BE2C (cell line): ENCODE data around the gene FOXE1.

ENCODE experiments used
- DNase-seq: peaks from one replicate; pipeline ENCODE4 v3.0.0-alpha.2; 2020
- H3K27me3 ChIP-seq: fragments of 250-450 bp; sonication (Bioruptor Pico); 2 replicates; pipeline ENCODE4 v1.5.1; 2020; ENCODE audit warnings: mild to moderate bottlenecking
- H3K36me3 ChIP-seq: fragments of 250-450 bp; sonication (Bioruptor Pico); 2 replicates; pipeline ENCODE4 v1.5.1; 2020; ENCODE audit warnings: mild to moderate bottlenecking
- H3K4me1 ChIP-seq: fragments of 250-450 bp; sonication (Bioruptor Pico); 2 replicates; pipeline ENCODE4 v1.5.1; 2020
- H3K4me3 ChIP-seq: 2 replicates; pipeline ENCODE4 v1.5.1; 2011; ENCODE audit warnings: low read depth, low read length
- H3K9me3 ChIP-seq: fragments of 250-450 bp; sonication (Bioruptor Pico); 2 replicates; pipeline ENCODE4 v1.5.1; 2020
- TF ChIP-seq, protein P1 (sequence below): IDR thresholded peaks from 2 replicates; pipeline ENCODE4 v1.5.1; 2012; ENCODE audit warnings: mild to moderate bottlenecking, low read depth, low read length

FOXE1 gene

DNA sequence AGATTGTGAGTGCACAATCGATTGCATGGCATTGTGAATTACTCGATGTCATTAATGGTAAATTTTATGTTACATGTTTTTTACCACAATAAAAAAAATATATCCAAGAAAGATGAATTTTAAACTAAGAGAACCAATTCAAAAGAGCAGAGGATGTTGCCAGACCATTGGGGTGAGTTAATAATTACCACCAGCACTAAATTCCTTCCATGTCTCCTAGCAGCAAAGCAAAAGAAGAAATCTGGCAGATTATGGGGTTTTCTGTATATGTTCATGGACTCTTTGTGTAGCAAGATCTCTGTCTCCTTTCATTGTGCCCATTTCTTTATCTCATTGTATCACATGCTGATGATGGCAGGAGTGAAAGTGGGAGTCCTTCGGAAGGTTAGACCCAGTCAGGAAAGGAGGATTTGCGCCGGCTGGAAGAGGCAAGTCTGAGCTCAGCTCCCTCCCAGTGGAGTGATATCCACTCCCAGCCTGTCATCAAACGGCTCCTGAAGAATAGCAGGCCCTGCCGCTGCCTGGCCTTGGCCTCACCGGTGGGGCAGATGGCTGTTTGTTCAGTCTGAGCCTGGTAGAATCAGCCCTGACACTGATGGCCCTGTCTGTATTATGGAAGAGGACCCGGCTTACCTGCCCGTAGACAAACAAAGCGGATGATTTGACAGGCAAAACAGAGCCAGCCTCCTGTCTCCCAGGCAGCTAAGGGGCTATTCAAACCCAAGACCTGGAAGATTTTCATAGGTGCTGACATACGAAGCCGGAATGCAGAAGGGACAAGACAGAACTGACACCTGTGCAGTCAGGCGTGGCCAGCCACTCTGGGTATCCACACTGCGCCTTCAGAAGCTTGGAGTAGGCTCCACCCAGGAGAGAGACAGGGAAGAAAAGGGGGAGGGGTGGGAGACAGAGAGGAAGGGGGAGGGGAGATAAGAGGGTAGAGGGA lies 21.9 kb upstream of the FOXE1 start:
- Histone ChIP-seq H3K9me3 (no peaks in the 10 kb centered on the region), H3K27me3 (peaks cover 17% of the 10 kb centered on the region), H3K4me1 (no peaks in the 10 kb centered on the region), H3K36me3 (no peaks in the 10 kb centered on the region), H3K4me3 (no peak overlapping the region)
- TF ChIP-seq, protein P1, sequence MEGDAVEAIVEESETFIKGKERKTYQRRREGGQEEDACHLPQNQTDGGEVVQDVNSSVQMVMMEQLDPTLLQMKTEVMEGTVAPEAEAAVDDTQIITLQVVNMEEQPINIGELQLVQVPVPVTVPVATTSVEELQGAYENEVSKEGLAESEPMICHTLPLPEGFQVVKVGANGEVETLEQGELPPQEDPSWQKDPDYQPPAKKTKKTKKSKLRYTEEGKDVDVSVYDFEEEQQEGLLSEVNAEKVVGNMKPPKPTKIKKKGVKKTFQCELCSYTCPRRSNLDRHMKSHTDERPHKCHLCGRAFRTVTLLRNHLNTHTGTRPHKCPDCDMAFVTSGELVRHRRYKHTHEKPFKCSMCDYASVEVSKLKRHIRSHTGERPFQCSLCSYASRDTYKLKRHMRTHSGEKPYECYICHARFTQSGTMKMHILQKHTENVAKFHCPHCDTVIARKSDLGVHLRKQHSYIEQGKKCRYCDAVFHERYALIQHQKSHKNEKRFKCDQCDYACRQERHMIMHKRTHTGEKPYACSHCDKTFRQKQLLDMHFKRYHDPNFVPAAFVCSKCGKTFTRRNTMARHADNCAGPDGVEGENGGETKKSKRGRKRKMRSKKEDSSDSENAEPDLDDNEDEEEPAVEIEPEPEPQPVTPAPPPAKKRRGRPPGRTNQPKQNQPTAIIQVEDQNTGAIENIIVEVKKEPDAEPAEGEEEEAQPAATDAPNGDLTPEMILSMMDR = no peak
- no peak for DNase-seq

DNA sequence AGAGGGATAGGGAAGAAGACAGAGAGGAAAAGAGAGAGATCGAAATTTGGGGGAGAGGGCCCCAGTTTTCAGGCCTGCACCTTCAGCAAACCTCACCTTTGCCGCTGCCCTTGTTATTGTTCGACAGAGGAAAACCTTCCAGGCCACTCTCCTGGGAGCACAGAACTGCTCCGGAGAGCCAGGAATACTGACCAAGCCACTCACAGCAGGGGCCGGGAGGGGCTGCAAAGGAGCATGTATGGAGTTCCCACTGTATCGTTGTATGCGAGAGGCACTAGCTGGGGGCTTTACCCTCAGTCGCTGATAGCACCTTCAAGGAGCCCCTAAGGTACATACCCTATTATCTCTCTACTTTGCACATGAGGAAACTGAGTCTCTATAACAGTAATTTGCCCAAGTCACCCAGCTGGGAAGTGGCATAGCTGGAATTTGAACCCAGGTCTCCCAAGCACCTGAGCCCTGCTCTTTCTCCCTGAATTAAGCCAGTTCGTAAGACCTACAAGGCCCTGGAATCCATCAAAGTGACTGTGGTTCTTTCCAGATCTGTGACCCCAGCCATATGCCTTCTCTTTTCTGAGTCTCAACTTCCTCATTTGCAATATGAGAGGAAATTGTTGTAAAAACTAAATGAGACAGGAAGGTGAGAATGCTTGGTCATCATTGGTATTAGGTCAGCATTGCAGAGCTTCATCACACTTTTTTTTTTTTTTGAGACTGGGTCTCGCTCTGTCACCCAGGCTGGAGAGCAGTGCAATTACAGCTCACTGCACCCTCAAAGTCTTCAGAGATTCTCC lies 21.0 kb upstream of the FOXE1 start:
- H3K9me3 ChIP-seq = no peaks in the 10 kb centered on the region
- H3K4me3 ChIP-seq = no peak overlapping the region
- no peaks in the 10 kb centered on the region for H3K4me1 ChIP-seq
- TF ChIP-seq, protein P1 = no peak
- H3K27me3 ChIP-seq = peaks cover 15% of the 10 kb centered on the region
- DNase-seq = no peak
- no peaks in the 10 kb centered on the region for H3K36me3 ChIP-seq

GRCh38 chr9:97840521-97840920 lies 12.5 kb upstream of the FOXE1 start:
- peaks cover 47% of the 10 kb centered on the region for H3K27me3 ChIP-seq
- H3K4me3 ChIP-seq = no peak overlapping the region
- no peaks in the 10 kb centered on the region for H3K36me3 ChIP-seq
- TF ChIP-seq, protein P1 = no peak
- DNase-seq = no peak
- H3K9me3 ChIP-seq = peaks cover 3% of the 10 kb centered on the region; the same call in 1 of the 2 replicates
- no peaks in the 10 kb centered on the region for H3K4me1 ChIP-seq

DNA sequence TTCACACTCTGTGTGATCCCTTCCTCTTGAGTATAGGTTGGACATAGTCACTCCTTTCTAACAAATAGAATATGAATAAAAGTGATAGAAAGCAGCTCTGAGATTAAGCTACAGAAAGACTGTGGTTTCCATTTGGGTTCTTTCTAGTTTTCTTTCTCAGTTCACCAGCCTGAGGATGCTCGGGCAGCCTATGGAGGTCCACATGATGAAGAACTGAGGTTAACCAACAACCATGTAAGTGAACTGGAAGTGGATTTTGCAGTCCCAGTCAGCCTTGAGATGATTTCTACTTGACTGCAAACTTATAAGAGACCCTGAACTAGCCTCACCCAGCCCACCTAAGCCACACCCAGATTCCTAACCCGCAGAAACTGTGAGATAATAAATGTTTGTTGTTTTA lies 10.1 kb upstream of the FOXE1 start:
- TF ChIP-seq, protein P1 = no peak

DNA sequence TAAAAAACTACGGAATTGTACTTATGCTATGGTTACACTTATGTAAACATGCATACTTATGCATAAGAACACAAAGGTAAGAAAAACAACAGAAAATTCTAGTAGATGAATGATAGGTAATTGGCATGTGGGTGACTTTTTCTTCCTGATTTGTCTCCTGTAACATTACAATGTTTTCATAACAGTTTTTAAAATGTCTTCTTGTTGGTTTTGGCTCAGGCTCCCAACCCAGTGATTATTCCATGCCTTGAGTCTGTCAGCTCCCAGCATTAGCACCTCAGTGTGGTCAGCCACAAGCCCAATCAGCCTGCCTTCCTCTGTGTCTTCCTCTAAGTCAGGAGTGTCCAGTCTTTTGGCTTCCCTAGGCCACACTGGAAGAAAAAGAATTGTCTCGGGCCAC lies 7.9 kb upstream of the FOXE1 start:
- Histone ChIP-seq H3K4me1 (no peaks in the 10 kb centered on the region), H3K36me3 (no peaks in the 10 kb centered on the region), H3K9me3 (peaks cover 3% of the 10 kb centered on the region; the same call in 1 of the 2 replicates), H3K27me3 (peaks cover 78% of the 10 kb centered on the region), H3K4me3 (no peak overlapping the region)
- DNase-seq = no peak
- TF ChIP-seq, protein P1 = no peak

More for the DNA sequence above, 10.1 kb upstream of the FOXE1 start:
- DNase-seq = no peak
- Histone ChIP-seq H3K27me3 (peaks cover 69% of the 10 kb centered on the region), H3K36me3 (no peaks in the 10 kb centered on the region), H3K4me1 (no peaks in the 10 kb centered on the region), H3K9me3 (peaks cover 3% of the 10 kb centered on the region; the same call in 1 of the 2 replicates), H3K4me3 (no peak overlapping the region)
